Stomach (tissue), 4 donors: ENCODE measurements around the gene CDC42BPB.

Experiments
- EP300 ChIP-seq: sonication (generic); formaldehyde crosslinking; IDR thresholded peaks from one replicate; pipeline ENCODE4 v1.6.1; 2017; ENCODE audit warnings: antibody characterized with exemption
- POLR2A ChIP-seq, 4 donors: fragments of 450-650 bp; IDR thresholded peaks; one replicate each; pipeline ENCODE4 v1.6.1; 2016; ENCODE audit warnings: antibody characterized with exemption in 4 of 4, control low read depth in 2 of 4, mild to moderate bottlenecking in 1 of 4, moderate library complexity in 1 of 4

GRCh38 chr14:103086771-103087342, 29.5 kb upstream of the CDC42BPB start:
- TF ChIP-seq POLR2A (IDR thresholded peaks at IDR 0.05) (no peak), EP300 (no peak)
